HG03558 (cell line): ENCODE measurements around the gene BCL2L11.

Source experiments
- ATAC-seq: cut with Tn5 transposase; IDR thresholded peaks from one replicate; pipeline ENCODE4 v1.9.1; 2021; ENCODE audit warnings: moderate number of reproducible peaks; ENCODE audit not compliant: unreplicated experiment; ENCODE audit errors: extremely low read depth

The BCL2L11 gene

DNA sequence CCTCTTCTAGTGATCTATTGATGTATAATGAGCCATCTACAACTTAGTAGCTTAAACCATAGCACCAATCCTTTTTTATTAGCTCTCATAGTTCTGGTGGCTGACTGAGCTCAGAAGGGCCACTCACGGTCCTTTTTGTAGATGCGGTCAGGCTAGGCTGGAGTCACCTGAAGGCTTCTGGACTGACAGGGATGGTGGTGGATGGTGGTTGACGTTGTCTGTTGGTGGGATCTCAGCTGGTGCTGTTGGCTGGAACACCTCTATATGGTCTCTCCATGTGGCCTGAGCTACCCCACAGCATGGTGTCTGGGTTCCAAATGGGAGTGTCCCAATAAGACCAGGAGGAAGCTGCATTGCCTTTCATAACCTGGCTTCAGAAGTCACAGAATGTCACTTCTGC, 68.0 kb downstream of the BCL2L11 start:
- no peak for ATAC-seq

DNA sequence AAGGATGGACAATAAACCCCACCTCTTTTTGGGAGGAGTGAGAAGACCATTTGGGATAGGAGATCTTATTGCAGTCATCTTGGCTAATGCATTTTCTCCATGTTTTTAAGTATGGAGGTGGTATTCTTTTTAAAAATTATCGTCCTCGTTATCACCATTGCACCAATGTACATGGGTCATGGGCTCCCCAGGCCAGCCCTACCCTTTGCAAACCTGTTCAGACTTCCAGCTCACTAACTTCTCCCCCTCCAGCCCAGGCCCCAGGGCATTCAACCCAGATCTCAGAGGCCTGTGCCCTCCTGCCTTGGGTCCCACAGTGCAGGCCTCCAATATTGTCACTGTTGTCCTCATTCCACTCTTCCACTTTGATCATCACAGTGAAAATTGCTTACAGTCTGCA, 68.4 kb downstream of the BCL2L11 start:
- no peak for ATAC-seq

DNA sequence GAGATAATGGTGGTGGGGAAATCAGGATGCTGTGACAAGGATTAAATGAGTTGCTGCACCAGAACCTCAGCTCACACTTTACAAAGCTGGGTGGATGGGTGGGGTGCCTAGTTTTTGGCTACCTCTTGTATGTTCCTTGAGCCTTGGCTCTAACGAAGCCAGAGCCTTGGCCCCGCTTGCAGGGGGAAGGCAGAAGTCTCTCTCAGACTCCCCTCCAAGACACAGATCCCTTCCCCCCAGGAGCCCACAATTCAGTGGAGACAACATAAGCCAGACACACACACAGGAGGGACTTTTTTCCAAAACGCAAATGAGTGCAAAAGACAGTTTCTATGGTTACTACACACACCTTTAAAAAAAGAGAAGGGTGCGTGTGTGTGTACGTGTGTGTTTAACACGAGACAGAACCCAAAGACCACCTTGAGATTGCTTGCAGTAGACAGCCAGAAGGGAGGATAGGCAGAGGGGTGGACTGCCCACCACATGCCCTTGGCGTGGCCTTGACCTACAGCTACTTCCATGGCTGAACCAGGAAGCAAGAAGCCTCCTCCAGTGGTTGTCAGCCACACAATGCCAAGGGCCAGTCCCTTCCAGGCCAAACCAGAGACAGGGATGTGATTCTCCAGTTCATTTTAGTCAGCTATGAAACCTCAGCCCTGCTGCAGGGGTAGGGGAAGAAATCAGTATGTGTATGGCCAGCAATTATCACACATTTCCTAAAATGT, 70.3 kb downstream of the BCL2L11 start:
- ATAC-seq: no peak

DNA sequence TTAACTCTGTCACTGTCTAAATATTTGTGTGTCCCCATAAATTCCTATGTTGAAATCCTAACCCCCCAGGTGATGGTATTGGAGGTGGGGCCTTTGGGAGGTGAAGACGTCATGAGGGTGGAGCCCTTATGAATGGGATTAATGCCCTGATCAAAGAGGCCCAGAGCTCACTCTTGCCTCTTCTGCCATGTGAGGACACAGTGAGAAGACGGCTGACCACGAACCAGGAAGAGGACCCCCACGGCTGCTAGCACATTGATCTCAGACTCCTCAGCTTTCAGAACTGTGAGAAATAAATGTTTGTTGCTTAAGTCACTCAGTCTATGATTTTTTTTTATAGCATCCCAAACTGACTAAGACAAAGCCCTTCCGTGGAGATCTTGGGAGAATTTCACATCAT, 71.2 kb downstream of the BCL2L11 start:
- no peak for ATAC-seq

DNA sequence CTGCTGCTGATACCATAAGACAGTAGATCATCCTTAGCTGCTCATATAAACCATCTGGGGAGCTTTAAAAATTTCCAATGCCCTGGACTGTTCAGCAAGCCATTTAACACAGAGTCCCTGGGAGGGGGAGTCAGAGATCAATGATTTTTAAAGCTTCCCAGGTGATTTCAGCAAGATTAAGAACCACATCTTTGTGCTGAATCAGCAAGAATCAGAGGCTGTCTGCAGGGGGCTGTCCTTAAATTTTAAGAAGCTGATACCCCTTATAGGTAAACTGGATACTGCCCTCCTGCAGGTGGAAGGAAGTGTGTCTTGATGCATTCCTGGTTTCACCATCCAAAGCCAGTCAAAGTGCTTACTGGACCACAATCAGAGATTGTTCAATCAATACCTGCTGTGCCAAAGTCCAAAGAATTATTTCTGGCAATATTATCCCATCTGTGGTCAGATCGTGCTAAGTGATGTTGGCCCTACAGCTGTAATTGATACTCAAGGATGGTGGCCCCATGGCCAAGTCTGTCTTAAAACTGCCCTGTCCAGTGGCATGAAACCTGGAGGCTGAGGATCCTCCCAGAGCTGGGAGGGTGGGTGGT, 72.2 kb downstream of the BCL2L11 start:
- ATAC-seq: no peak

DNA sequence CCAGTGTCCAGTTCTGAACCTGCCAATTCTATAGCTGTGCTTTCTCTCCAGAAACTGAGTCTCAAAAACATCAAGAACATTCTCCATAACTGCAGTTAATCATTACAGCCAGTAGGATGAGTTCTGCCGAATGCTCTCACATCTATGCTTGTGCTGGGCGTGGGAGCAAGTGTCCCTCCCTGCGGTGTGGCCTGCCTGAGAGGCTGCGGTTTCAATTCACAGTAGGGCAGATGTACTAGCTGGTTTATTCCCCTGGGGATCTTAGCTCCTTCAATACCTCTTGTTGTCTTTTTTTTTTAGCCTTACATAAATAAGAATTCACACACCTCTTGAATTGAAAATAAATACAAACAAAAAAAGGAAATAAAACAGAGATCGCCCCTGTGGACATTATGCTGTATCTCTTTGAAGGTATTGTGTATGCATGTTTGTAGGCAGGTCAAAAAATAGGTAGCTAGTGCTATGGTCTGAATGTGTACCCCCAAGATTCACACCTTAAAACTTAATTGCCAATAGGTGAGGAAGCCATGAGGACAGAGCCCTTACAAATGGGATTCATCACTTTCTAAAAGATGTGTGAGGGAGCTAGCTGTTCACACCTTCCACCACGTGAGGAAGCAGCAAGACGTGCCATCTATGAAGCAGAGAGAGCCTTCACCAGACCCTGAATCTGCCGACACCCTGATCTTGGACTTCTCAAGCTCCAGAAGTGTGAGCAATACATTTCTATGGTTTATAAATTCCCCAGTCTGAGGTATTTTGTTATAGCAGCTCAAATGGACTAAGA, 74.3 kb downstream of the BCL2L11 start:
- peak; percentile 55 for ATAC-seq

DNA sequence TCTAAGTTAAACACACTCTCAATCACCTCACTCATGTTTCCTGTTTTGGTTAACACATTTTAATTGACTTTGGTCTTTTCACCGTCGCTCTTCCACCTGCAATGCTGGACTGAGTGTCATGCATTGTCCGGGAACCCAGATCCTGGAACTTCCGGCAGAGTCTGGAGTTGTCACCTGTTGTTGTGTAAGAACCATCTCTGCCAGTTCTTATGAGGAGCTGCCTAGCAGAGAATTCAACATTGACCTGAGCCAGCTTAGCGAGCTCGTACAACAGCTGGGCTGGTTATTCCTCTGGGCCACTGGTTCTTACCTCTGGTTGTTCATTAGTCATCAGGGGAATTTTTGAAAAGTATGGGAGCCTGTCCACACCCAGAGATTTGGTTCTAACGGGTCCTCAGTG, 75.7 kb downstream of the BCL2L11 start:
- ATAC-seq: no peak

DNA sequence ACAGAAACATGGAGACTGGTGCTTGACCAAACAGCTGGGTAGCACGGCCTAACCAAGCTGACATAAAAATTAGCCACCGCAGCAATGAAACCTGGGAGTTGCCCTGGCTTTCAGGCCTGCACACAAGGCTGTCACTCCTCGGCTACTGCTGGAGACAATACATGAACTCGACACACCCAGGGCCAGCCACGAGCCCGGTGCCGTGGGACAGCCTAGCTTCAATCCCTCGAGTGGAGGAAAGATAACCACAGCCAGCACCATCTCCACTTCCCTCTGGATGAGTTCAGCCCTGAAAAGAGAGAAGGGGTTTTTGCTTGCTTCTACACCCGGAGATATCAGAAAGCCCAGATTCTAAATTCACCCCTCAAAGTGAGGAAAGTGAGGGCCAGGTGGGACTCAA, 78.0 kb downstream of the BCL2L11 start:
- no peak for ATAC-seq

DNA sequence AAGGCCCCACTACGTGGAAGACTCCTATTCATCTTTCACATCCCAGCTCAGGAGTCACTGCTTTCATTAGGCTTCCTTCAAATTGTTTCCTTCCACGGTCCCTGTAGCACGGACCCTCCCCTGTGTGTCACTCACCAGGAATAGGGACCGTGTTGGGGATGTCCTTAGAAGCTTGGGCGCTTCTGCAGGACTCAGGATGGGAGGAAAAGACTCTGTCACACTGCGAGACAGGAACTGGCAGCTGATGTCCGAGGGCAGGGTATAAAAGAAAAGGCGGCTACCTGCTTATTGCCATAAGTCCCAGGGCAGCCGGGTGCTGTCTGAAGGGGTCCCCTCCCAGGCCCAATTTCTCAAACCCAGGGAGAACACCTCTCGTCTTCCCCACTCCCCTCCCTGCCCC, 79.1 kb downstream of the BCL2L11 start:
- no peak for ATAC-seq

DNA sequence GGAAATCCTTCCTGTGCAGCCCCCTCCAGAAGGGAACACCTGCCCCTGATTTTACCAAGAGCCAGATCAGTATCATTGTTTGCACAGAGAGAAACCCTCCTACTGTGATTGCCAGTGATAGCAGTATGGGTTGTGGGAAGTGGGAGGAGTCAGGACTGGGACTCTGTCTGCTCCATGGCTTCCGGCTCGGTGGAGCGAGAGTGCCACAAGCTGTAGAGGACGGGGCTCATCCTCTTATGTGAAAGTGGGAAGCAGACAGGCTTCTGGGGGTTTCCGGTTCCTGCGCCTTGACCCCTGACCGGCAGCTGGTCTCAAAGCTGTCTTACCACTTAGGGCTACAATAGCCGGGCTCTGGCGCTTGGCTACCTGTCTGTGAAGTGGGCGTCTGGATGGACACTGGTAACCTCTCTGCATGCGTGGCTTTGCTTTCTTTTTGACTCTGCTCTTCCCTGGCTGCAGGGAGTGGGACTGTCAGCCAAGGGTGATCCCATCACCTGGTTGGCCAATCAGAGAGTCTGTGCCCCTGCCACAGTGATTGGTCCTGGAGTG, 79.7 kb downstream of the BCL2L11 start:
- ATAC-seq: no peak

DNA sequence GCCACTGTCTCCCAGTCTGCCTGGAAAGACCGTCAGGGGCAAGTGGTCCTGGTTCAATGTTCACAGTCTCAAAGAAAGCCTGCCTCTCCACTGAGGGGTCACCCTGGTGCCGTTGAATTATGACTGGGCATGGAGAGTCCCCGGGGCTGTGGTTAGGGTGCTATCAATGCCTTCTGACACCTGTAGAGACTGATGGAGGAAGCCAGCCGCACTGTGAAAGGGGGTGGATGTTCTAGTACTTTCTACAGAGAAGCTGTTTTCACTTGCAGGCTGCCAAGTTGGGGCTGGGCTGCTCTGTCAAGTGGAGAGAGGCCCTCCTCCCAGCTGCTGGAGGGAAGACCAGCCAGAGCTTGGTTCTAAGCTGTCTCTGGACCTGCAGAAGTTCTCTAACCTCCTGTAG, 80.5 kb downstream of the BCL2L11 start:
- ATAC-seq: no peak

DNA sequence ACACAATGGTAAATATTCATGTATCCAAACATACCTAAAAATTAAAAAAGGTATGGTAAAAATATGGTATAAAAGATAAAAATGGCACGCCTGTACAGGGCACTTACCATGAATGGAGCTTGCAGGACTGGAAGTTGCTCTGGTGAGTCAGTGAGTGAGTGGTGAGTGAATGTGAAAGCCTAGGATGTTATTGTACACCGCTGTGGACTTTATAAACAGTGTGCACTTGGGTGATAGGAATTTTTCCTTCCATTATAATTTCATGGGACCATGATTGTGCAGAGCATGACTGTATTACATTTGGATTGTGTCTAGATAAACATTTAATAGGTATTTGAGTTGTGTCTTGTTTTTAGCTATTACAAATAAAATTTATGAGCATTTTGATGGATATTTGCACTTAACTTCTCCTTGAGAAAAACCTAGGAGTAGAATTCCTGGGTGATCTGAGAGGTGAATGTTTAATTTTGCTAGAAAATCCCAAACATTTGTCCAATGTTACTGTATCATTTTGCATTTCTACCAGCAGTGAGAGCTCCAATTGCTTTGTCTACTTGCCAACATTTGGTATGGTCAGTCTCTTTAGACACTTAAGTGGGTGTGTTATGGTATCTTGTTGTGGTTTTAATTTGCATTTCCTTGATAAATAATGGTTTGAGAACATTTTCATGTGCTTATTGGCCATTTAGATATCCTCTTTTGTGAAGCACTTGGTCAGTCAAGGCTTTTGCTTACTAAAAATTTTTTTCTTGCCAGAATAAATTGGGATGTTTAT, 81.7 kb downstream of the BCL2L11 start:
- no peak for ATAC-seq

DNA sequence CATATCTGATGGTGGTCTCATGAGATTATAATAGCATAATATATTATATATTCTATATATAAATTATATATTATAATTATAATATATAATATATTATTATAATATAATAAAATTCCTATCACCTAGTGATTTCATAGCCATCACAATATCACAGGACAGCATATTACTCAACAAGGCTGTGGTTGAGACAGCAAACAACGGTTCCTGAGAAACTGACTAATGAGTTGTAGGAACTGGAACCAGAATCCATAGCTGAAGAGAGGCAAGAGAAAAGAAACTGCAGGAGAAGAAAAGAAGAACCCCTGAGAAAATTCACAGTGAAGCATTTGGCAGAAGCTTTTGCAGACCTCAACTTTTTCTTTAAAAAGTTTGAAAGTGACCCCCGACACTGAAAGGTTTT, 84.0 kb downstream of the BCL2L11 start:
- no peak for ATAC-seq

DNA sequence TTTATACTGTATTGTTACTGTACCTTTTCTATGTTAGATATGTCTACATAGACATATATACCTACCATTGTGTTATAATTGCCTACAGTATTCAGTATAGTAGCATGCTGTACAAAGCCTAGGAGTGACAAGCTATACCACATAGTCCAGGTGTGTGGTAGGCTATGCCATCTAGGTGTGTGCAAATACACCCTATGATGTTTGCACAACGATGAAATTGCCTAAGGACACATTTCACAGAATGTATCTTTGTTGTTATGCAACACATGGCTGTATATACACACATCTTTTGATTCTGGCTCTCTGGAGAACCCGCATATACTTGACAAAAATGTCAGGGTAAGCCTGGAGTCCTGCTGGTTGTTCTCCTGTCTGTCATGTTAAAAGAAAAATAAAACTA, 85.1 kb downstream of the BCL2L11 start:
- ATAC-seq: no peak

DNA sequence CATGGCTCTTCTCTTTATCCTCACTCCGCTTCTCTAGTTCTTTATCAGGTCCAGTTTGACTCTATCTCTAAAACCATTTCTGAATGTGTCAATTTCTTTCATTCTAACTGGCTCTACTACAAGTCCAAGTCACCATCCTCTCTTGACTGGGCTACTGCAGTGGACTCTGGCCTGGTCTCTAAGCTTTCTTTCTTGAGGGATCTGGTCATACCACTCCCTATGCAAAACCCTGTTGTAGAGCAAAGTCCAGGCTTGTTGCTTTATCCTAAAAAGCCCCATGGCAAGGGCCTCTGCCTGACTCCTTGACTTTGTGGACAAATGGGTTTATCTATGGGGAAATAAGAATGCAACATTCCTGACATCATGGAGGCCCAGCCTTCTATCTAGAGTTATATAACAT, 87.1 kb downstream of the BCL2L11 start:
- no peak for ATAC-seq

DNA sequence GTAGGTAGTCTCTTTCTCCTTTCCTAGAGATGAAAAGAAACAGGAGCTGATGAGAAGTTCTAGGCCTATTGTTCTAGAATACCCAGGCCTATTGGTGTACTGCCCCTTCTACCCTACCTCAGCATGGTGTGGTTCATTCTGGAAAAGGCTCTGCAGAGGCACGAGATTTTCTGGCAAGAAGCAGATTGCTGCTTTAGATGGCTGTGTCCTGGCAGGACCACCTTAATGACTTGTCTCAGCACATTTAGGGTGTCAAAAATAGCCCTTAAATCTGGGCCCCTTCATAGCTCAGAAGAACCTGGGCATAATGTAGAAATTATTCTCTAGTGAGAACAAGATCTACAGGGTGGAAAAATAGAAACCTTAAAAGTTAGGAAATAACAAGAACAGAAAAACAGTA, 87.9 kb downstream of the BCL2L11 start:
- ATAC-seq: no peak

DNA sequence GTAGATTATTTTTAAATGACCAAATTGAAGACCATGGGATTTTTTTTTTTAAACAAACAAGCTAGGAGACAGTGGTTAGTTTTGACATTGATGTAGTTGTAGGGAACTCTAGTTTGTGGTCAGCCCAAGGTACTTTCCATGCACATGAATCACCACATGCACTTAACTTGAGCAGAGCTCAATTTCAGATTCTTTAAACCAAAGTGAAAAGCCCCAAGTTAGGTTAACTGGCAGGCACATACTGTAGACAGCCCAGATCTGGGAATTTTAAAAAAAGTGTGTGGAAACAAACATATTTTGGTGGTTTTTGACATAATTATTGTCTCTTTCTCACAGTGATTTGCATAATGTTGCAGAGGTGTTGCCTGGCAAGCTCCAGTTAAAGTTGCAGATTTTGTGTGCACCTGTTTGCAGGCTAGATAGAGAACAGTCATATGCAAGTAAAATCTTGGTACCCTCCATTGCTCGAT, 88.4 kb downstream of the BCL2L11 start:
- peak; percentile 91 for ATAC-seq

DNA sequence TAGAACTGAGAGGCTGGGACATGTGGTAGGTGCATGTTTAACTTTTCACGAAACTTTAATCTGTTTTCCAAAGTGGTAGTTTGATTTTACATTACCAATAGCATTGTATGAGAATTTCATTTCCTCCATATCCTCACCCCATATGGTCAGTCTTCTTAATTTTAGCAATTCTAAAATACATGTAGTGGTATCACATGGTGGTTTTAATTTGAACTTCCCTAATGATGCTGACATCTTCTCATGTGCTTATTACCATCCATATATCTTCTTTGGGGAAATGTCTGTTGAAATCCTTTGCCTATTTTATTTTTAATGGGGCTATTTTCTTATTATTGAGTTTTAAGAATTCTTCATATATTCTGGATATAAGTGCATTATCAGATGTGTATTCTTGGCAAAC, 89.3 kb downstream of the BCL2L11 start:
- no peak for ATAC-seq

DNA sequence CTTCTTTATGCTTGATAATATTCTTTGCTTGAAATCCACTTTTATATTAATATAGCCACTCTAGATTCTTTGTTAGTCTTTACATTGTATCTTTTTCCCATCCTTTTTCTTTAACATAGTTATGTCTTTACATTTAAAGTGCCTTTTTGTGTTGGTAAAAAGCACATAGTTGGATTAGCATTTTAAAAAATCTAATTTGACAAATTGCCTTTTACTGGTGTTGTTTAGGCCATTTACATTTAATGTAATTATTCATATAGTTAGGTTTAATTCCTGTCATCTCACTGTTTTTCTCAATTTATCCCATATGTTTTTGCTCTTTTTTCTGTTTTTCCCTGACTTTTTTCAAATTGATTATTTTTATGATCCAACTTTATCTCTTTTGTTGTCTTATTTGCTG, 93.2 kb downstream of the BCL2L11 start:
- ATAC-seq: no peak
